HCT116 (cell line): ENCODE measurements around the gene TUBB1.

Experiments
- CEBPB ChIP-seq: IDR thresholded peaks from 2 replicates; pipeline ENCODE4 v1.6.1; 2012; ENCODE audit warnings: low read depth
- EZH2 ChIP-seq: fragments of 200-600 bp; sonication (generic); IDR thresholded peaks from 2 replicates; pipeline ENCODE4 v1.6.1; 2017; ENCODE audit warnings: antibody characterized with exemption, mixed run types
- EZH2phosphoT487 ChIP-seq: fragments of 200-600 bp; IDR thresholded peaks from 2 replicates; pipeline ENCODE4 v1.6.1; 2018; ENCODE audit warnings: antibody characterized with exemption, borderline replicate concordance
- FOSL1 ChIP-seq: IDR thresholded peaks from 2 replicates; pipeline ENCODE4 v1.6.1; 2012; ENCODE audit warnings: low read depth
- POLR2A ChIP-seq: IDR thresholded peaks from 2 replicates; pipeline ENCODE4 v1.7.0; 2011; ENCODE audit warnings: borderline replicate concordance; ENCODE audit not compliant: insufficient read depth, insufficient read length; ENCODE audit errors: extremely low read depth
- SP1 ChIP-seq: IDR thresholded peaks from 2 replicates; pipeline ENCODE4 v1.6.1; 2012; ENCODE audit warnings: low read depth
- YY1 ChIP-seq: IDR thresholded peaks from 2 replicates; pipeline ENCODE4 v1.6.1; 2011; ENCODE audit warnings: low read length, low read depth, moderate library complexity, mild to moderate bottlenecking; ENCODE audit not compliant: insufficient replicate concordance; ENCODE audit errors: extremely low read depth
- ZNF274 ChIP-seq: fragments of 200-500 bp; sonication (Bioruptor generic); IDR thresholded peaks from 2 replicates; pipeline ENCODE4 v1.6.1; 2014; ENCODE audit warnings: mild to moderate bottlenecking, low read depth, low read length, inconsistent platforms
- TF ChIP-seq, protein P1 (sequence below), 3 experiments: fragments of 200-600 bp in 1 of 3; sonication (generic) in 1 of 3; IDR thresholded peaks in 2 of 3; conservative IDR thresholded peaks in 1 of 3; 2 replicates each; pipeline ENCODE4 v1.5.1; 2012 to 2017; ENCODE audit warnings: low read depth in 2 of 3, low read length in 2 of 3, antibody characterized with exemption in 1 of 3, borderline replicate concordance in 1 of 3, control low read depth in 1 of 3, mild to moderate bottlenecking in 1 of 3, mixed read lengths in 1 of 3, mixed run types in 1 of 3, moderate library complexity in 1 of 3; ENCODE audit not compliant: insufficient read depth in 1 of 3

DNA sequence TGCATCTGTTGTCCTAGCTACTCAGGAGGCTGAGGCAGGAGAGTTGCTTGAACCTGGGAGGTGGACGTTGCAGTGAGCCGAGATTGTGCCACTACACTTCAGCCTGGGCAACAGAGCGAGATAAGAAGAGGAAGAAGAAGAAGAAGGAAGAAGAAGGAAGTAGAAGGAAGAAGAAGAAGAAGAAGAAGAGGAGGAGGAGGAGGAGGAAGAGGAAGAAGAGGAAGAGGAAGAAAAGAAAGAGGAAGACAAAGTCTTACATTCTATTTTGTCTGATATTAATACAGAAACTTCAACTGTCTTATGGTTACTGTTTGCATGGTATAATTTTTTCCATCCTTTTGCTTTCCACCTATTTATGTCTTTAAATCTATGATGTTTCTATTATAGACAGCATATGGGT lies 45.4 kb upstream of the TUBB1 start:
- TF ChIP-seq, protein P1, sequence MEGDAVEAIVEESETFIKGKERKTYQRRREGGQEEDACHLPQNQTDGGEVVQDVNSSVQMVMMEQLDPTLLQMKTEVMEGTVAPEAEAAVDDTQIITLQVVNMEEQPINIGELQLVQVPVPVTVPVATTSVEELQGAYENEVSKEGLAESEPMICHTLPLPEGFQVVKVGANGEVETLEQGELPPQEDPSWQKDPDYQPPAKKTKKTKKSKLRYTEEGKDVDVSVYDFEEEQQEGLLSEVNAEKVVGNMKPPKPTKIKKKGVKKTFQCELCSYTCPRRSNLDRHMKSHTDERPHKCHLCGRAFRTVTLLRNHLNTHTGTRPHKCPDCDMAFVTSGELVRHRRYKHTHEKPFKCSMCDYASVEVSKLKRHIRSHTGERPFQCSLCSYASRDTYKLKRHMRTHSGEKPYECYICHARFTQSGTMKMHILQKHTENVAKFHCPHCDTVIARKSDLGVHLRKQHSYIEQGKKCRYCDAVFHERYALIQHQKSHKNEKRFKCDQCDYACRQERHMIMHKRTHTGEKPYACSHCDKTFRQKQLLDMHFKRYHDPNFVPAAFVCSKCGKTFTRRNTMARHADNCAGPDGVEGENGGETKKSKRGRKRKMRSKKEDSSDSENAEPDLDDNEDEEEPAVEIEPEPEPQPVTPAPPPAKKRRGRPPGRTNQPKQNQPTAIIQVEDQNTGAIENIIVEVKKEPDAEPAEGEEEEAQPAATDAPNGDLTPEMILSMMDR (IDR thresholded peaks at IDR 0.05 in 2 of 3, conservative IDR thresholded peaks at IDR 0.05 in 1 of 3; ENCODE audit: borderline replicate concordance in 1 of 3, insufficient read depth in 1 of 3, low read depth in 2 of 3, low read length in 2 of 3), result no peak
- TF ChIP-seq YY1 (no peak), EZH2 (no peak), SP1 (no peak), ZNF274 (no peak), EZH2phosphoT487 (no peak), FOSL1 (no peak), POLR2A (no peak), CEBPB (no peak)
